GM18867 (cell line): Measurements from ENCODE around the gene NRIP1.
"Not testable (repeated sequence)": the region's sequence is repeated elsewhere in the genome, so short reads cannot be mapped to it uniquely, and the experiment has no call there.

Source experiments
- ATAC-seq: cut with Tn5 transposase; IDR thresholded peaks from one replicate; pipeline ENCODE4 v1.9.1; 2021; ENCODE audit warnings: mild to moderate bottlenecking, moderate library complexity; ENCODE audit not compliant: unreplicated experiment

NRIP1 gene

GRCh38 chr21:14927324-14927723, 137.5 kb downstream of the NRIP1 start:
- not testable (repeated sequence) for ATAC-seq

GRCh38 chr21:14926186-14926585, 138.6 kb downstream of the NRIP1 start:
- no peak for ATAC-seq

GRCh38 chr21:14923468-14923867, 141.3 kb downstream of the NRIP1 start:
- no peak for ATAC-seq

GRCh38 chr21:14922980-14923379, 141.8 kb downstream of the NRIP1 start:
- ATAC-seq: no peak

GRCh38 chr21:14918527-14918926, 146.3 kb downstream of the NRIP1 start:
- ATAC-seq: no peak

- no peak for ATAC-seq
Measured at GRCh38 chr21:14917762-14918161, 147.0 kb downstream of the NRIP1 start.

- no peak for ATAC-seq
Measured at GRCh38 chr21:14916676-14917141, 148.1 kb downstream of the NRIP1 start.

- no peak for ATAC-seq
Measured at GRCh38 chr21:14913638-14914037, 151.2 kb downstream of the NRIP1 start.

GRCh38 chr21:14911351-14911750, 153.4 kb downstream of the NRIP1 start:
- ATAC-seq: no peak
